Keratinocyte (primary cell): ENCODE measurements around the gene AANAT. TPM values are rescaled to one million over a fixed set of nuclear protein-coding genes. Genes with fewer than 3 reads are reported as not detected.

Source experiments
- DNase-seq: peaks from one replicate; pipeline ENCODE4 v3.0.0-alpha.2; 2011; ENCODE audit warnings: low read depth, missing footprints, low spot score
- FAIRE-seq: peaks from 2 replicates; lab custom pipeline; 2011; peaks lifted over from hg19 to GRCh38; lab: Jason Lieb, UNC
- H2AFZ ChIP-seq: 2 replicates; pipeline ENCODE4 v1.6.0; 2012; ENCODE audit warnings: low read length, control low read depth, inconsistent platforms; ENCODE audit not compliant: control insufficient read depth
- H3K27ac ChIP-seq: 2 replicates; pipeline ENCODE4 v1.5.1; 2011; ENCODE audit warnings: low read length; ENCODE audit not compliant: control insufficient read depth, insufficient read depth
- H3K27me3 ChIP-seq: 3 replicates; pipeline ENCODE4 v1.6.0; 2011; ENCODE audit warnings: low read length; ENCODE audit not compliant: control insufficient read depth, insufficient read depth; ENCODE audit errors: extremely low read depth
- H3K36me3 ChIP-seq, 2 experiments: 2 replicates in 1 of 2; 3 replicates in 1 of 2; pipeline ENCODE4 v1.5.1; 2011; ENCODE audit warnings: low read length in 2 of 2, mild to moderate bottlenecking in 1 of 2; ENCODE audit not compliant: control insufficient read depth in 2 of 2, insufficient read depth in 2 of 2; ENCODE audit errors: extremely low read depth in 1 of 2
- H3K4me1 ChIP-seq: 3 replicates; pipeline ENCODE4 v1.5.1; 2011; ENCODE audit warnings: low read length; ENCODE audit not compliant: control insufficient read depth, insufficient read depth; ENCODE audit errors: extremely low read depth
- H3K4me2 ChIP-seq: 3 replicates; pipeline ENCODE4 v1.6.0; 2011; ENCODE audit warnings: low read depth, low read length; ENCODE audit not compliant: control insufficient read depth, insufficient read depth; ENCODE audit errors: extremely low read depth
- H3K4me3 ChIP-seq, 3 experiments: fragments of 200-600 bp in 1 of 3; sonication (generic) in 1 of 3; 2 replicates in 2 of 3; 3 replicates in 1 of 3; pipeline ENCODE4 v1.5.1; 2011 to 2016; ENCODE audit warnings: low read length in 3 of 3, mild to moderate bottlenecking in 3 of 3, control low read depth in 2 of 3, inconsistent platforms in 1 of 3, low read depth in 1 of 3, mixed read lengths in 1 of 3, mixed run types in 1 of 3, moderate library complexity in 1 of 3; ENCODE audit not compliant: control insufficient read depth in 2 of 3, insufficient read depth in 2 of 3; ENCODE audit errors: extremely low read depth in 1 of 3
- H3K79me2 ChIP-seq: 2 replicates; pipeline ENCODE4 v1.6.0; 2012; ENCODE audit warnings: low read length; ENCODE audit not compliant: control insufficient read depth, insufficient read depth
- H3K9ac ChIP-seq: 3 replicates; pipeline ENCODE4 v1.6.0; 2011; ENCODE audit warnings: low read length; ENCODE audit not compliant: control insufficient read depth, insufficient read depth; ENCODE audit errors: extremely low read depth
- H3K9me1 ChIP-seq: 3 replicates; pipeline ENCODE4 v1.6.0; 2011; ENCODE audit warnings: low read length; ENCODE audit not compliant: control insufficient read depth, insufficient read depth; ENCODE audit errors: extremely low read depth
- H3K9me3 ChIP-seq: 2 replicates; pipeline ENCODE4 v1.5.1; 2012; ENCODE audit warnings: low read depth, low read length; ENCODE audit not compliant: control insufficient read depth
- H4K20me1 ChIP-seq: 3 replicates; pipeline ENCODE4 v1.6.0; 2011; ENCODE audit warnings: low read length; ENCODE audit not compliant: control insufficient read depth, insufficient read depth; ENCODE audit errors: extremely low read depth
- CTCF ChIP-seq, 3 experiments: IDR thresholded peaks in 1 of 3; conservative IDR thresholded peaks in 1 of 3; optimal IDR thresholded peaks in 1 of 3; 2 replicates in 2 of 3; 3 replicates in 1 of 3; pipeline versions ENCODE3 to v1.5.1; 2011; ENCODE audit warnings: low read length in 3 of 3, mild to moderate bottlenecking in 3 of 3, moderate library complexity in 2 of 3, control low read depth in 1 of 3, inconsistent platforms in 1 of 3; ENCODE audit not compliant: insufficient read depth in 2 of 3; ENCODE audit errors: extremely low read depth in 1 of 3
- EZH2 ChIP-seq: IDR thresholded peaks from one replicate; pipeline ENCODE4 v1.6.1; 2012; ENCODE audit warnings: inconsistent platforms, mild to moderate bottlenecking, low read length, moderate library complexity
- dilution Hi-C: fragments of 300-500 bp; cut with MboI; formaldehyde crosslinking; loops from one replicate; pipeline ENCODE4 v1.7.0; 2020; ENCODE audit warnings: low sequenced_read_pairs; ENCODE audit not compliant: extremely low pct_ligation_motif_present
- polyA plus RNA-seq, 5 experiments: library from polyadenylated mRNA; depleted of rRNA in 3 of 5; stranded (reverse) in 3 of 5; stranded (forward) in 1 of 5; unstranded in 1 of 5; fragments of >200 nt; gene quantifications; 1 replicate in 1 of 5; 2 replicates in 3 of 5; 3 replicates in 1 of 5; pipeline versions ENCODE4 v1.2.1 to v1.2.3, GENCODE V29; 2011 to 2012; ENCODE audit warnings: missing spikeins in 2 of 5, low read depth in 1 of 5, low replicate concordance in 1 of 5

AANAT gene
- polyA plus RNA-seq, 1 donor (not counting 4 experiments of a cell fraction or from before 2014, with no cell fraction given) = not detected

- Histone ChIP-seq H3K27ac (no peak overlapping the region), H3K79me2 (peaks cover 10% of the 10 kb centered on the region), H3K9me1 (no peaks in the 10 kb centered on the region), H3K27me3 (no peaks in the 10 kb centered on the region), H3K36me3 (peaks cover 4% of the 10 kb centered on the region in 2 experiments), H3K9ac (no peak overlapping the region), H4K20me1 (peaks cover 5% of the 10 kb centered on the region), H3K4me2 (no peak overlapping the region), H3K4me3 (no peak overlapping the region), H2AFZ (no peak overlapping the region), H3K4me1 (peaks cover 26% of the 10 kb centered on the region), H3K9me3 (no peaks in the 10 kb centered on the region)
- no peak for TF ChIP-seq EZH2
- FAIRE-seq = no peak
- dilution Hi-C loops = no loop called here
- no peak for DNase-seq
Observed at GRCh38 chr17:76490112-76490710, 22.8 kb downstream of the AANAT start.

DNA sequence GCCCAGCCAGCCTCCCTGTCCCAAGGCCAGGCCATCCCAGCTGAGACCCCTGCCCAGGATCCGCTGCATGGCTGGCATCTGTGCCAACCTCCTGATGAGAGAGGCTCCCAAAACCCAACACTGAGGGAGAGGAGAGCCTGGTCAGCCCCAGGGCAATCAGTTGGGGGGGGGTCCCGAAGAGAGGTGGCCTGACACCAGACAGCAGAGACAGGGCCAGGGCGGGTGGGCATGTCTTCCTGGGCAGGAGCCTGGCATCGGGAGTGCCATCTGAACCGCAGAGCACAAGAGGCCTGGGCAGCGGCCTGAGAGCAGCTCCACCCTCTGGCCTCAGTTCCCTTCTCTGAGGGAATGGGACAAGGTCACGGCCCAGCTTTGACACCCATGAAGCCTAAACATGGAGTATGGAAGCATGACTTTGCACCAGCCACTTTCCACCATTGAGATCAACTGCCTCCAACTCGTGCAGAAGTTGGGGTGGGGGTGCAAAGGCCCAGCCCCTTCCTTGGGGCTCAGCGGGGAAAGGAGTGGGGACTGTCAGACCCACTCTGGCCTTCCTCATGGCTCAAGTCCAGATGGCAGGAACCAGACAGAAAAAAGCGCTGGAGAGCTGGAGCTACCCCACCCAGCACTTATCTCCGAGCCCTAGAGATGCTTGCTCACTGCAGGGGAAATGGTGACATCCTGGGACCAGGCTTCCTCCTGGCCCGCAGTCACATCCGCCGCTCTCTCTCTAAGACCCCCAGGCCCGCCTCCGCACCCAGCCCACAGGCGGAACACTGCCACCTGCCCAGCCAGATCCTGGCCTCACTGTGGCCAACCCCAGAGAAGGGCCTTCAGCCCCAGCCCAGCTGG lies 24.1 kb downstream of the AANAT start:
- peaks cover 11% of the 10 kb centered on the region for H4K20me1 ChIP-seq
- no peak overlapping the region for H3K4me3 ChIP-seq
- no peak overlapping the region for H3K4me2 ChIP-seq
- no peak overlapping the region for H3K9ac ChIP-seq
- H3K36me3 ChIP-seq = peaks cover 6 to 9% of the 10 kb centered on the region in 2 experiments
- H3K27ac ChIP-seq = no peak overlapping the region
- no peaks in the 10 kb centered on the region for H3K9me1 ChIP-seq
- H3K4me1 ChIP-seq = peaks cover 26% of the 10 kb centered on the region
- dilution Hi-C loops = no loop called here
- no peak for DNase-seq
- no peak overlapping the region for H2AFZ ChIP-seq
- FAIRE-seq = no peak
- no peaks in the 10 kb centered on the region for H3K9me3 ChIP-seq
- H3K27me3 ChIP-seq = no peaks in the 10 kb centered on the region
- no peak for TF ChIP-seq CTCF (optimal IDR thresholded peaks at IDR 0.05 in 1 of 3, IDR thresholded peaks at IDR 0.05 in 1 of 3, conservative IDR thresholded peaks at IDR 0.05 in 1 of 3; ENCODE audit: extremely low read depth in 1 of 3, insufficient read depth in 2 of 3, low read length in 3 of 3)
- TF ChIP-seq EZH2 = no peak
- peaks cover 21% of the 10 kb centered on the region for H3K79me2 ChIP-seq
